Measurements from ENCODE around the gene MAD1L1. TPM values are rescaled to one million over a fixed set of nuclear protein-coding genes. Genes with fewer than 3 reads are reported as not detected.

Gene MAD1L1
- total and polyA plus RNA-seq, 11 donors, result 11.1 to 29.7 (median 20.9) TPM

DNA sequence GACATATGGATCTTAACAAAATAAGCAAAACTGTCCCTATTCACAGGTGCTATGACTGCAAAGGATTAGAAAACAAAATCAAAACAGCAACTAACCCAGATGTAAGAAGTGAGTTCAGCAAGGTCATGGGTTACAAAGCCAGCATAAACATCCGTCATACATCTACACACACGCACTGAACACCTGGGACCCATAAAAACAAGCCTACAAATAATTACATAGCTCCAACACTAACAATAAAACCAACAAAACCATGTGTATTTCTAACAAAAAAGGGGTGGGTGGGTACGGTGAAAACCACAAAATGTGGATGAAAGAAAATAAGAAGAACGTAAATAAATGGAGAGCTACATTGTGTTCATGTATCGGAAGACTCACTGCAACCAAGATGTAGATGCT, 305.8 kb downstream of the MAD1L1 start:
- H3K27ac ChIP-seq, result no peak overlapping the region
- no peak overlapping the region for H3K4me3 ChIP-seq
- 88 to 96% (median 94%) methylated on average over 5 of the region's 5 CpGs for whole genome bisulfite sequencing, 4 donors
- ATAC-seq (no peak), DNase-seq (no peak)
- H3K36me3 ChIP-seq, result peaks cover 0 to 3% (median 0%) of the 10 kb centered on the region in 9 donors
- TF ChIP-seq CTCF (IDR thresholded peaks at IDR 0.05) (no peak), POLR2A (IDR thresholded peaks at IDR 0.05) (no peak)
- no peaks in the 10 kb centered on the region for H3K9me3 ChIP-seq
- H3K27me3 ChIP-seq, result no peaks in the 10 kb centered on the region
- intact Hi-C loops (cut with DNase I), result no loop called here
- peaks cover 0 to 33% (median 0%) of the 10 kb centered on the region in 12 donors for H3K4me1 ChIP-seq

GRCh38 chr7:1925973-1926907, 306.5 kb downstream of the MAD1L1 start:
- intact Hi-C loops (cut with DNase I), result no loop called here
- TF ChIP-seq CTCF (IDR thresholded peaks at IDR 0.05), result no peak
- TF ChIP-seq POLR2A (IDR thresholded peaks at IDR 0.05), result no peak
- peak in 1 of 5 donors; percentile 12 for DNase-seq
- ATAC-seq, result no peak
- peaks cover 0 to 3% (median 0%) of the 10 kb centered on the region in 9 donors for H3K36me3 ChIP-seq
- H3K4me1 ChIP-seq, result peaks cover 0 to 37% (median 0%) of the 10 kb centered on the region in 12 donors
- H3K9me3 ChIP-seq, result no peaks in the 10 kb centered on the region
- H3K27me3 ChIP-seq, result no peaks in the 10 kb centered on the region
- H3K27ac ChIP-seq, result no peak overlapping the region
- WGBS, 4 donors, result 66 to 76% (median 72%) methylated on average over 14 of the region's 14 CpGs
- H3K4me3 ChIP-seq, result no peak overlapping the region

GRCh38 chr7:1925349-1925748, 307.4 kb downstream of the MAD1L1 start:
- 88 to 92% (median 90%) methylated on average over 12 of the region's 12 CpGs for WGBS, 4 donors
- TF ChIP-seq CTCF (IDR thresholded peaks at IDR 0.05) (no peak), POLR2A (IDR thresholded peaks at IDR 0.05) (no peak)
- H3K36me3 ChIP-seq, result peaks cover 0 to 3% (median 0%) of the 10 kb centered on the region in 9 donors
- intact Hi-C loops (cut with DNase I), result no loop called here
- no peaks in the 10 kb centered on the region for H3K9me3 ChIP-seq
- peaks cover 0 to 45% (median 0%) of the 10 kb centered on the region in 12 donors for H3K4me1 ChIP-seq
- no peak overlapping the region for H3K4me3 ChIP-seq
- no peak for ATAC-seq
- H3K27ac ChIP-seq, result no peak overlapping the region
- H3K27me3 ChIP-seq, result no peaks in the 10 kb centered on the region
- DNase-seq, result peak in 1 of 5 donors; percentile 14

- peaks cover 0 to 3% (median 0%) of the 10 kb centered on the region in 9 donors for H3K36me3 ChIP-seq
- 75 to 87% (median 81%) methylated on average over 10 of the region's 10 CpGs for WGBS, 4 donors
- no peak overlapping the region for H3K27ac ChIP-seq
- H3K9me3 ChIP-seq, result no peaks in the 10 kb centered on the region
- no peak overlapping the region for H3K4me3 ChIP-seq
- no peak for DNase-seq
- no peaks in the 10 kb centered on the region for H3K27me3 ChIP-seq
- ATAC-seq, result no peak
- intact Hi-C loops (cut with DNase I), result no loop called here
- peaks cover 0 to 55% (median 5%) of the 10 kb centered on the region in 12 donors for H3K4me1 ChIP-seq
- TF ChIP-seq CTCF (IDR thresholded peaks at IDR 0.05), result no peak
- TF ChIP-seq POLR2A (IDR thresholded peaks at IDR 0.05), result no peak
Observed at GRCh38 chr7:1924258-1924817, 308.4 kb downstream of the MAD1L1 start.
